Measurements from ENCODE around the gene POLR2J3.
"Not testable (repeated sequence)": the region's sequence is repeated elsewhere in the genome, so short reads cannot be mapped to it uniquely, and the experiment has no call there.

Gene POLR2J3

GRCh38 chr7:102581722-102582121 lies 9.3 kb upstream of the POLR2J3 start:
- not testable (repeated sequence) for DNase-seq

GRCh38 chr7:102578486-102578885 lies 6.1 kb upstream of the POLR2J3 start:
- not testable (repeated sequence) for DNase-seq

- DNase-seq = not testable (repeated sequence)
Observed at GRCh38 chr7:102577315-102578240, 5.2 kb upstream of the POLR2J3 start.

- not testable (repeated sequence) for DNase-seq
Observed at GRCh38 chr7:102576363-102576762, 4.0 kb upstream of the POLR2J3 start.

GRCh38 chr7:102574607-102575006 lies 2.2 kb upstream of the POLR2J3 start:
- DNase-seq = not testable (repeated sequence)

- not testable (repeated sequence) for DNase-seq
Observed at GRCh38 chr7:102568620-102569019, 3.8 kb downstream of the POLR2J3 start.

- not testable (repeated sequence) for DNase-seq
Observed at GRCh38 chr7:102550808-102551422, 21.5 kb downstream of the POLR2J3 start, which contains the start of gene SPDYE2. Gene SPDYE2 (plus strand): TSS chr7:102551226. CDS start chr7:102553256, 2,030 bp downstream.

GRCh38 chr7:102546353-102546752 lies 26.0 kb downstream of the POLR2J3 start:
- DNase-seq = not testable (repeated sequence)

GRCh38 chr7:102545288-102545687 lies 27.1 kb downstream of the POLR2J3 start:
- not testable (repeated sequence) for DNase-seq

GRCh38 chr7:102544372-102544771 lies 28.0 kb downstream of the POLR2J3 start:
- not testable (repeated sequence) for DNase-seq

GRCh38 chr7:102543596-102543995 lies 28.8 kb downstream of the POLR2J3 start, which contains the start of gene UPK3BL2:
Gene UPK3BL2 (minus strand): TSS chr7:102543696. CDS start chr7:102543636, 60 bp downstream.
- not testable (repeated sequence) for DNase-seq

- not testable (repeated sequence) for DNase-seq
Observed at GRCh38 chr7:102542771-102543170, 29.6 kb downstream of the POLR2J3 start.

- DNase-seq = not testable (repeated sequence)
Observed at GRCh38 chr7:102542083-102542482, 30.3 kb downstream of the POLR2J3 start.

GRCh38 chr7:102540604-102541003 lies 31.8 kb downstream of the POLR2J3 start:
- not testable (repeated sequence) for DNase-seq

- not testable (repeated sequence) for DNase-seq
Observed at GRCh38 chr7:102535062-102535615, 37.2 kb downstream of the POLR2J3 start.

- DNase-seq = not testable (repeated sequence)
Observed at GRCh38 chr7:102532127-102532526, 40.3 kb downstream of the POLR2J3 start.

GRCh38 chr7:102531583-102531982 lies 40.8 kb downstream of the POLR2J3 start:
- not testable (repeated sequence) for DNase-seq

GRCh38 chr7:102527822-102528793 lies 44.3 kb downstream of the POLR2J3 start:
- not testable (repeated sequence) for DNase-seq

GRCh38 chr7:102527182-102527581 lies 45.2 kb downstream of the POLR2J3 start:
- not testable (repeated sequence) for DNase-seq

- not testable (repeated sequence) for DNase-seq
Observed at GRCh38 chr7:102524803-102525202, 47.6 kb downstream of the POLR2J3 start.

- DNase-seq = not testable (repeated sequence)
Observed at GRCh38 chr7:102520797-102521196, 51.6 kb downstream of the POLR2J3 start.
